A673 (cell line): Measurements from ENCODE around the gene TTF1.

Experiments
- CTCF ChIP-seq: fragments of 300-800, 200-600 bp; sonication (generic); conservative IDR thresholded peaks from 2 replicates; pipeline ENCODE4 v1.5.1; 2017; ENCODE audit warnings: low read depth, mild to moderate bottlenecking, antibody characterized with exemption, low read length, moderate library complexity, mixed read lengths
- EZH2 ChIP-seq: fragments of 200-600 bp; sonication (generic); IDR thresholded peaks from 2 replicates; pipeline ENCODE4 v1.6.1; 2017; ENCODE audit warnings: borderline replicate concordance, low read depth, mild to moderate bottlenecking, mixed read lengths, antibody characterized with exemption, low read length; ENCODE audit not compliant: poor library complexity, severe bottlenecking

DNA sequence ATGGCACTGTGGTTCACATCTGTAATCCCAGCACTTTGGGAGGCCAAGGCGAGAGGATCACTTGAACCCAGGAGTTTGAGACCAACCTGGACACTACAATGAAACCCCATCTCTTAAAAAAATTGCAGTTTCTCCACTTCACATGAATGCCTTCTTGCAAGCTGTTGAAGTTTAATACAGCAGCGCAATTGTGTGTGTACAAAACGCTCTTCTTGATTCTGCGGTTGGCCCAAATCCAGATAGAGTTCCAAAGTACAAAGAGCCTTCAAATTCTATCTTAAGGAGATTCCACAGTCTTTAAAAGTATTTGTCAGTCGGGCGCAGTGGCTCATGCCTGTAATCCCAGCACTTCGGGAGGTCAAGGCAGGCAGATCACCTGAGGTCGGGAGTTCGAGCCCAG lies 42.6 kb downstream of the TTF1 start:
- TF ChIP-seq CTCF, result no peak
- no peak for TF ChIP-seq EZH2
